ENCODE measurements around the gene CTIF. TPM values are rescaled to one million over a fixed set of nuclear protein-coding genes. Genes with fewer than 3 reads are reported as not detected.
"Not testable (repeated sequence)": the region's sequence is repeated elsewhere in the genome, so short reads cannot be mapped to it uniquely, and the experiment has no call there.

Gene CTIF
- total RNA-seq, 1 experiment from 2014 or later: 3.5 TPM

- no peak for DNase-seq (ENCODE audit: low read depth)
These were observed 264.7 kb downstream of the CTIF start for GRCh38 chr18:48803518-48803917.

- no peak for DNase-seq (ENCODE audit: low read depth)
These were observed 265.4 kb downstream of the CTIF start for GRCh38 chr18:48803951-48804855.

GRCh38 chr18:48804856-48805610, 266.2 kb downstream of the CTIF start:
- DNase-seq (ENCODE audit: low read depth): no peak

GRCh38 chr18:48805826-48806535, 267.1 kb downstream of the CTIF start:
- peak; percentile 32 for DNase-seq (ENCODE audit: low read depth)

GRCh38 chr18:48806551-48807261, 267.9 kb downstream of the CTIF start:
- peak; percentile 80 for DNase-seq (ENCODE audit: low read depth)

GRCh38 chr18:48808476-48808875, 269.6 kb downstream of the CTIF start:
- peak; percentile 24 for DNase-seq (ENCODE audit: low read depth)

- DNase-seq (ENCODE audit: low read depth): no peak
These were observed 270.5 kb downstream of the CTIF start for GRCh38 chr18:48809365-48809764.

GRCh38 chr18:48810805-48811204, 272.0 kb downstream of the CTIF start:
- DNase-seq (ENCODE audit: low read depth): no peak

- no peak for DNase-seq (ENCODE audit: low read depth)
These were observed 272.6 kb downstream of the CTIF start for GRCh38 chr18:48811401-48811800.

- not testable (repeated sequence) for DNase-seq (ENCODE audit: low read depth)
These were observed 273.2 kb downstream of the CTIF start for GRCh38 chr18:48811977-48812451.

GRCh38 chr18:48813321-48813720, 274.5 kb downstream of the CTIF start:
- no peak for DNase-seq (ENCODE audit: low read depth)

GRCh38 chr18:48813833-48814489, 275.1 kb downstream of the CTIF start:
- peak; percentile 42 for DNase-seq (ENCODE audit: low read depth)

GRCh38 chr18:48814490-48815178, 275.8 kb downstream of the CTIF start:
- peak; percentile 24 for DNase-seq (ENCODE audit: low read depth)

GRCh38 chr18:48815179-48815515, 276.3 kb downstream of the CTIF start:
- no peak for DNase-seq (ENCODE audit: low read depth)

- DNase-seq (ENCODE audit: low read depth): peak; percentile 64
These were observed 276.9 kb downstream of the CTIF start for GRCh38 chr18:48815581-48816324.

GRCh38 chr18:48816554-48816953, 277.7 kb downstream of the CTIF start:
- no peak for DNase-seq (ENCODE audit: low read depth)

GRCh38 chr18:48817021-48817461, 278.2 kb downstream of the CTIF start:
- no peak for DNase-seq (ENCODE audit: low read depth)

GRCh38 chr18:48818329-48819254, 279.8 kb downstream of the CTIF start:
- no peak for DNase-seq (ENCODE audit: low read depth)
